Activated T-cell treated with anti-CD3 and anti-CD28 coated beads for 24 hours (primary cell): ENCODE data around the gene SYCP2L.
"Not testable (repeated sequence)": the region's sequence is repeated elsewhere in the genome, so short reads cannot be mapped to it uniquely, and the experiment has no call there.

Experiments
- DNase-seq: peaks from one replicate; pipeline ENCODE4 v3.0.0-alpha.2; 2020; ENCODE audit warnings: low read depth

Gene SYCP2L

DNA sequence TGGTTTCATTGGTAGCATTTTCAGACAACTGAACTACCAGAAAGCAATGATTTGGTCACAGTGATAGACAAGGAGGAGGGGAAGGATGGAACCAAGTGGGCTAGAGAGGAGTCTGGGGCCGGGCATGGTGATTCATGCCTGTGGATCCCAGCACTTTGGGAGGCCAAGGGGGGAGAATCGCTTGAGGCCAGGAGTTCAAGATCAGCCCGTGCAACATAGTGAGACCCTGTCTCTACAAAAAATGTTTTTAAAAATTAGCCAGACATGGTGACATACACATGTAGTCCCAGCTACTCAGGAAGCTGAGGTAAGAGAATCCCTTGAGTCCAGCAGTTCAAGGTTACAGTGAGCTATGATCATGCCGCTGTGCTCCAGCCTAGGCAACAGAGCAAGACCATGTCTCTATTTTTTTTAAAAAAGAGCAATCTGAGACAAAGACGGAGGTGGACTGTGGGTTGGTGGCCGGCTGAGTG lies 70.6 kb downstream of the SYCP2L start:
- no peak for DNase-seq

DNA sequence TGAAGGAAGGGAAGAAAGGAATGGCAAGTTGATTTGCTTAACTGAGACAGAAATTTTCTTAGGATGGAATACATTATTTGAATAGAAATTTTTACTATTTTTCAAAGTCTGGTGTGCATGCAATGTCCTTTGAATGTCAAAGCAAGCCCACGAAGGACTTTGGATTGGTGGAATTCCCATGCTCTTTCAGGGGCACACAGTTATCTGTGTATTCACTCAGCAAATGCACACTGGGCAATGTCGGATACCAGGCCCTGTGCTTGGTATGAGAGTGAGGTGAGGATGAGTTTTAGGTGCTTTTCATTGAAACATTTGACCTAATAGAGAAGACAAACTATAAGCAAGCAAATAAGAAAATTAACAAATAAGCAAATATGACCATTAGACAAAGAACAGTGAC lies 73.3 kb downstream of the SYCP2L start:
- no peak for DNase-seq

DNA sequence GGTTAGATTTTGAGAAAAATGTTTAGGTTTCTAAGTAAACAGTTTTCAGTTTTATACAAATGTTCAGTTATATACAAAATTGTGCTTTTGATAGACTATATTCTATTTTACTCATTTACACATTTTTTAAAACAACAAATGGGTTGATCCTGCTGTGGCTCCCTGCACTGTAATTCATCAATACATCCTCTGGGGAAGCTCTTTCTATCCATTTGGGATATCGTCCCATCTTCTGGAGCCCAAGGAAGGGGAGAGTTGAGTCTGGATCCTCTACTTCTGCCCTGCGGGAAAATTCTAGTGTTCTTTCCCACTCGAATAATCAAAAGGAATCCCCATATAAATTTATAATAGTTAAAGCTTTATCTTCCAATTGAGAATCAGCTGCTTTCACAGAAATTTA lies 75.0 kb downstream of the SYCP2L start:
- no peak for DNase-seq

DNA sequence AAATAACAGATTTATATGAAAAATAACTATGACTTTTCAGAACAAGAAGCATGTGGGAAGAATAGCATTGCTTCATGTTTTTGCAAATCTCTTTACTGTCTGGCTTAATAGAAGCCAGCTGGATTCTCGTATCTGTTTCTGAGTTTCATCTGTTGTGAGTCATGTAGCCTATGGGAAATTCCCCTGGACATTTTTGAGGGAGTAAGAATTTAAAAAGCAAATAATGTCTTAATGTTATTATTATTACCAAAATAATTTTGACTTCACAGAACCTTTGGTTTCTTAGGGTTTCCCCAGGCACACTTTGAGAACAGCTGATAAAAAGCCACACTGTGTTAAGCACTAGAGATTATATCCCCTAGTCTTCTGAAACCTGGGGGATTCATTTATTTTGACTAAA lies 75.8 kb downstream of the SYCP2L start:
- DNase-seq = no peak

GRCh38 chr6:10963113-10963512 lies 76.3 kb downstream of the SYCP2L start:
- DNase-seq = no peak

GRCh38 chr6:10964684-10965083 lies 77.8 kb downstream of the SYCP2L start:
- no peak for DNase-seq

GRCh38 chr6:10968776-10969175 lies 81.9 kb downstream of the SYCP2L start:
- no peak for DNase-seq

DNA sequence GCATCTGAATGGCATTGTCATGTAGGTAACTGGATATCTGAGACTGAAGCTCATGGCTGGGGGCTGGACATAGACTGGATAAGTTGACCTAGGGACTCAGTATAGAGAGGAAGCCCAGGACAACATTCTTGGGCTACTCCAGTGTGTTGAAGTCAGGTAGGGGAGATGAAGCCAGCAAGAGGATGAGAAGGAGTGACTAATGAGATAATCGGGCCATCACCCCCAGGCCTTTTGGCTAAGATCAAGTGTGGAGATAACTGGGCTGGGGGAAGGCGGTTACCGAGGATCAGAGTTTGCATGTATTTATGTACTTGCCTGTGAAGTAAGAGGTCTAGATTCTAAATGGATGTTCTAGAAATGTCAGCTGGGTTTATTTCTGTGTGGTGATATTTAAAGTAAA lies 83.9 kb downstream of the SYCP2L start:
- DNase-seq = no peak

- no peak for DNase-seq
Observed at GRCh38 chr6:10972196-10972595, 85.3 kb downstream of the SYCP2L start.

GRCh38 chr6:10976571-10976970 lies 89.7 kb downstream of the SYCP2L start:
- DNase-seq = no peak

DNA sequence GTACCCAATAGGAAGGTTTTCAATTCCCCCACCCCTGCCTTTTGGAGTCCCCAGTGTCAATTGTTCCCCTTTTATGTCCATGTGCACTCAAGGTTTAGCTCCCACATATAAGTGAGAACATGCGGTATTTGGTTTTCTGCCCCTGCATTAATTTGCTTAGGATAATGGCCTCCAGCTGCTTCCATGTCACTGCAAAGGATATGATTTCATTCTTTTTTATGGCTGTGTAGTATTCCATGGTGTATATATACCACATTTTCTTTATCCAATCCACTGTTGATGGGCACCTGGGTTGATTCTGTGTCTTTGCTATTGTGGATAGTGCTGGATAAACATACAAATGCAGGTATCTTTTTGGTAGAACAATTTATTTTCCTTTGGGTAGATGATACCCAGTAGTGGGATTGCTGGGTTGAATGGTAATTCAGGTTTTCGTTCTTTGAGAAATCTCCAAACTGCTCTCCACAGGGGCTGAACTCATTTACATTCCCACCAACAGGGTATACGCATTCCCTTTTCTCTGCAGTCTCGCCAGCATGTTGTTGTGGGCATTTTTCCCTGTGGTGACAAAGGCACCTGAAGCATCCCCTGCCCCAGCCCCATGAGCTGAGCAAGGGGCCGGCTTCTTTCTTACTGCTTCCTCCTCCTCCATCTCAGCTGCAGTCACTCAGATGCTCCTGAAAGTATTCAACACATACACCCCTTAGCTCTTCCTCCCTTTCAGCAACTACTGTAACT lies 90.5 kb downstream of the SYCP2L start:
- no peak for DNase-seq

DNA sequence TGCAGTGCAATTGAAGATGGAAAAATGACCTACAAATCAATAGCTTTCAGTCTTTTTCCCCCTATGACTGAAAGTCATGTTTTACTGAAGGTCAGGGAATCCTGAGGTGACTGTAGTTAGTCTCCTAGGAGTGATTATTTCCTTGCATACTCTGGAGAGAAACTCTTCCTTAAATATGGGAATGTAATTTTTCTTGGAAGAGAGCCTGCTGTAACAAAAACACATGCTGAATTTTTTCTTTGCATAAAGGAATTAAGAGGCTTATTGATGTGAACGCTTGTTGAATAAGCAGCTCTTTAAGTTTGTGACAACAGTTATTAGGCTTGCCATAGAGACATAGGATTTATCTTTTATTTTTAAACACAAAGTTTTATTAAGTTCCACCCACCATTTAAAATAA lies 92.8 kb downstream of the SYCP2L start:
- DNase-seq = no peak

- no peak for DNase-seq
Observed at GRCh38 chr6:10981409-10981808, 94.6 kb downstream of the SYCP2L start.

DNA sequence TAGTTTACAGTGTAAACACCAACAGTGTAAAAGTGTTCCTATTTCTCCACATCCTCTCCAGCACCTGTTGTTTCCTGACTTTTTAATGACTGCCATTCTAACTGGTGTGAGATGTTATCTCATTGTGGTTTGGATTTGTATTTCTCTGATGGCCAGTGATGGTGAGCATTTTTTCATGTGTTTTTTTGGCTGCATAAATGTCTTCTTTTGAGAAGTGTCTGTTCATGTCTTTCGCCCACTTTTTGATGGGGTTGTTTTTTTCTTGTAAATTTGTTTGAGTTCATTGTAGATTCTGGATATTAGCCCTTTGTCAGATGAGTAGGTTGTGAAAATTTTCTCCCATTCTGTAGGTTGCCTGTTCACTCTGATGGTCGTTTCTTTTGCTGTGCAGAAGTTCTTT lies 98.1 kb downstream of the SYCP2L start:
- not testable (repeated sequence) for DNase-seq

DNA sequence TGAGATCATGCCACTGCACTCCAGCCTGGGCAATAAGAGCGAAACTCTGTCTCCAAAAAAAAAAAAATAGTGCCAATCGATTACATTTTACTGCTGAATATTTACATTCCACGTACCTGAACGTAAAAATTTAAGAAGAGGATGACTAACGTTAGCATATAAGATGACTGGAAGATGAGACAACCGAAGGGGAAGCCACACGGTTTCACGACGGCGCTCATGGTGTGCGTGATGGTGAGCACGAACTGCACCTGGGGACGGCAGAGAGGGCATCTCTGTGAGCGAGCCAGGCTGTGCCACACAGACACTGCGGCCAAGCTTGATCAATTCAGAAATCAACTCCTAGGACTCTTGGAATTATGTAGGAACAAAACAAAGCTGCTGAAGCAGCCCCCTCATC lies 102.7 kb downstream of the SYCP2L start:
- DNase-seq = no peak

- DNase-seq = no peak
Observed at GRCh38 chr6:10991115-10991514, 104.3 kb downstream of the SYCP2L start.

GRCh38 chr6:10993896-10994295 lies 107.0 kb downstream of the SYCP2L start:
- DNase-seq = no peak

DNA sequence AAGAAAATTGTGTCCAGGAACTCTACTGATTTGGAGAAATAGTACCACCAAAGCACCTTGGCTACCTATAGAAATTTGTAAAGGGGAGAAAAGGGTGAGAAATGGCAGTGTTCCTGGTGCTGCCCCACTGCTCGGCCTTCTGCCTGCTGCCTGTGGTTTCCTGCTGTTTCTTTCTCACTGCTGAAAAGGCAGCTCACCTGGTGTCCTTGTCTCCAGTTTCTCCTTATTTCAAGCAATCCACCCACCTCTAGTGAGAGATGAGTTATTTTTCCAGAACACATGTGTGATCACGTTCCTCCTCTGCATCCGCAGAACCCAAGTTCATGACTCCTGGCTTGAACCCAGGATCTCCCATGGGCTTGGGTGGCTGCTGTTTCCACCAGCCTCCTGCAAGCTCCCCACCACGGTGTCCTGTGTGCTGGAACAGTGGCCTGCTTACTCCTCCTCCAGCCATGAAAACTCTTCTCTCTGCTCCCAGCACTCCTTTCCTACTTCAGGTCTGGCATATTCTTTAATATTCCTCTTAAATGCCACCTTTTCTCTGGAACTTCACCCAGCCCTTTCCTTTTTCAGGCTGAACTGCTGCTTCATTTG lies 108.4 kb downstream of the SYCP2L start:
- no peak for DNase-seq

GRCh38 chr6:10999994-11000393 lies 113.1 kb downstream of the SYCP2L start:
- no peak for DNase-seq

GRCh38 chr6:11002176-11002575 lies 115.3 kb downstream of the SYCP2L start:
- no peak for DNase-seq

DNA sequence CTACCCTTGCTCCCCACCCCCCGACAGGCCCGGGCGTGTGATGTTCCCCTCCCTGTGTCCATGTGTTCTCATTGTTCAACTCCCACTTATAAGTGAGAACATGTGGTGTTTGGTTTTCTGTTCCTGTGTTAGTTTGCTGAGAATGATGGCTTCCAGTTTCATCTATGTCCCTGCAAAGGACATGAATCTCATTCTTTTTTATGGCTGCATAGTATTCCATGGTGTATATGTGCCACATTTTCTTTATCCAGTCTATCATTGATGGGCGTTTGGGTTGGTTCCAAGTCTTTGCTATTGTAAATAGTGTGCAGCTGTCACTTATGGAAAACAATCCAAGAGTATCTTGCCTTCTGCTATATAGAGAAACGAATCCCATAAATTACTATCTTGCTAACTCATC lies 116.4 kb downstream of the SYCP2L start:
- not testable (repeated sequence) for DNase-seq

DNA sequence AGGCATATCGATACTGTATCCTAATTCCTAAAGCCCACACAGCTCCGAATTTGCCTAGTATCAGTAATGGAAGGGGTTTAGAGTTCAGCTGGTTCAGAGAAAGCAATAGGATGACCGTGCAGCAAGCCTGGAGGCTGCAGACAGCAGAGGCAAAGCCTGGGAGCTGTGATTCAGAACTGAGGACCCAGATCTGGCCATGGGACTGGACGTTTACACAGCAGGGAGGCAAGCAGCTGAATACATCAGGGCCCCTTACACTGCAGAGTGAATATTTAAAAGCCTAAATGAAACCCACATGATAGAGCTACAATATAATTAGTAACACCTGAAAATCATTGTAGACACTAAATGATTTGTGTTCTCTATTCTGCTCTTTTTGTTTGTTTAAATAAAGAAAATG lies 119.2 kb downstream of the SYCP2L start:
- DNase-seq = no peak

DNA sequence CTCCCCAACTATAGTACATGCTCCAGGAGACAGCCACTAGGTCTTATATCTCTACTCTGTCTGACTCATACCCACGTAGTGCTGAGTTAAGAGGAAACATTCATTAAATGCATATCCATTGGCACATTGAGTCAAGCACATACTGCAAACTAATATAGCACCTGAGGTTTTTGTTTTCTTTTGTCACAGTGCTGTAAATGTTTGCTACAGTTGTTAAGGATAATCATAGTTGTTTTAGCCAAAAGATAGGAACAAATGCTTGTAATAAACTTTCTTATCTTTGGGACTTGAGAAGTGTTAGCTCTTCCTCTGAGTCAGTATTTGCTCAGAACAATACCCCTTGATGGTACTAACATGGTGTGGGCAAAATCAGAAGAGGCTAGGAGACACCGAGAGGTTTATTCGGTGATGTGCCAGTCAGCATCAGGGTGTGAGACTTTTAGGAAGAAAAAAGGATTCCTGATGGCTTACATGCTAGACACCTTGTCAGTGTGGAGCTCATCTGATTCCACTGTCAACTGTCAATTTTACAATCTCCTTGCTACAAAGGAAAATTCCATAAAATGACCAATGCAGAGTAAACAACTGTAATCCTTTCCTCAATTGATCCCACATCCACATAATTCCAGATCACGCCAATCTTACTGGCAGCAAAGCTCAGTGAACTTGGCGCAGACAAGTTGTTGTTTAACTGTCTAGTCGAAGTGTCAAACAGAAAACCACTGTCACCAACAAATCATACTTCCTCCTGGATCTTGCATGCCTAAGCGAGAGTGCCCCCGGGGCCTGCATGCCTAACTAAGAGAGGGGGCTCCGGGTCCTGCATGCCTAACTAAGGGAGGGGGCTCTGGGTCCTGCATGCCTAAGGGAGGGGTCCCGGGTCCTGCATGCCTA lies 121.1 kb downstream of the SYCP2L start:
- no peak for DNase-seq
